ENCODE results near the gene TPSAB1.
"Not testable (repeated sequence)": the region's sequence is repeated elsewhere in the genome, so short reads cannot be mapped to it uniquely, and the experiment has no call there.

Gene TPSAB1

DNA sequence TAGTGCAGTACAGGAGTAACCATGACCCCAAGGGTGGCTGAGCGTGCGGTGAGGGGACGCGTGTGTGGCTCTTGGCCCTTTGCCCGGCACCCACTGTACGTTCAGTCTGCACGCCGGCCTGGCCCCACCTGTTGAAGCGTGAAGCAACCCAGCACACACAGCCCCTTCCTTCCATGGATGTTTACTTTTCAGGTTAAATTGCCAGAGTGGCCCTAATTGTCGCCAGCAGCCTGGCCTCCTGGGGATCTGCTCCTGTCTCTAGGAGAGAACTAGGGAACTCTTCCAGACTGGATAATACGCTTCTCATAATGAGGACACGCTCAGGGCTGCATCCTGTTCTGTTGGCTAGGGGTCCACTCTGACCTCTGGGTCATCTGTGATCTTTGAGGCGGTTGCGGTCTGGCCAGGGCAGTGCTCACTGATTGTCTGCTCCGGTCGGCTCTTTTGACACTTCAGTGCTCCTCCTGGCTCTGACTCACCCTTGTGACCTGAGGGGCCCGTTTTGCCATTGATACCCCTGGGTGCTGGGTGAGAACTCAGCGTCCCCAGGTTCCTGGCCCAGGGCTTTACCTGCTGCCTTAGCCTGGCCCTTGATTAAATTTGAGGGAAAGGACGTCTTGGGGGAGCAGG, 43.2 kb upstream of the TPSAB1 start:
- TF ChIP-seq, protein P1, sequence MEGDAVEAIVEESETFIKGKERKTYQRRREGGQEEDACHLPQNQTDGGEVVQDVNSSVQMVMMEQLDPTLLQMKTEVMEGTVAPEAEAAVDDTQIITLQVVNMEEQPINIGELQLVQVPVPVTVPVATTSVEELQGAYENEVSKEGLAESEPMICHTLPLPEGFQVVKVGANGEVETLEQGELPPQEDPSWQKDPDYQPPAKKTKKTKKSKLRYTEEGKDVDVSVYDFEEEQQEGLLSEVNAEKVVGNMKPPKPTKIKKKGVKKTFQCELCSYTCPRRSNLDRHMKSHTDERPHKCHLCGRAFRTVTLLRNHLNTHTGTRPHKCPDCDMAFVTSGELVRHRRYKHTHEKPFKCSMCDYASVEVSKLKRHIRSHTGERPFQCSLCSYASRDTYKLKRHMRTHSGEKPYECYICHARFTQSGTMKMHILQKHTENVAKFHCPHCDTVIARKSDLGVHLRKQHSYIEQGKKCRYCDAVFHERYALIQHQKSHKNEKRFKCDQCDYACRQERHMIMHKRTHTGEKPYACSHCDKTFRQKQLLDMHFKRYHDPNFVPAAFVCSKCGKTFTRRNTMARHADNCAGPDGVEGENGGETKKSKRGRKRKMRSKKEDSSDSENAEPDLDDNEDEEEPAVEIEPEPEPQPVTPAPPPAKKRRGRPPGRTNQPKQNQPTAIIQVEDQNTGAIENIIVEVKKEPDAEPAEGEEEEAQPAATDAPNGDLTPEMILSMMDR (conservative IDR thresholded peaks at IDR 0.05) = no peak
- H3K27ac ChIP-seq = no peak overlapping the region

DNA sequence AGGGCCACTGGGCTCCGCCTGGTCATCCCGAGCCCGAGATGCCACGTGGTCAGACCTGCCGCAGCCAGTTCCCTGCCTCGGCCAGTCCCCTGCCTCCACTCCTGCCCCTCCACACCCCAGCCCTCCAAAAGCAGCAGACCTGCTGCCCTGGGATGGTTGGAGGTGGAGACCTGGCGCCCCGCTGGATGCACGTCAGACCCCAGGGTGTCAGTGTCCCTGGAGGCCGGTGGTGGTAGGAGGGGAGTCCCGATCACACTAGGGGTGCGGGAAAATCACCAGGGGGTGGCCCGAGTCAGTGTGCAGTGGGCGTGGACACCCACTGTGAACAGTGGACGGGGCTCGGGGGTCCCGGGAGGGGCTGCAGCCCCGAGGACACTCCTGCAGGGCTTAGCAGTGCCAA, 42.3 kb upstream of the TPSAB1 start:
- TF ChIP-seq, protein P1 (conservative IDR thresholded peaks at IDR 0.05) = no peak
- H3K27ac ChIP-seq = no peak overlapping the region

DNA sequence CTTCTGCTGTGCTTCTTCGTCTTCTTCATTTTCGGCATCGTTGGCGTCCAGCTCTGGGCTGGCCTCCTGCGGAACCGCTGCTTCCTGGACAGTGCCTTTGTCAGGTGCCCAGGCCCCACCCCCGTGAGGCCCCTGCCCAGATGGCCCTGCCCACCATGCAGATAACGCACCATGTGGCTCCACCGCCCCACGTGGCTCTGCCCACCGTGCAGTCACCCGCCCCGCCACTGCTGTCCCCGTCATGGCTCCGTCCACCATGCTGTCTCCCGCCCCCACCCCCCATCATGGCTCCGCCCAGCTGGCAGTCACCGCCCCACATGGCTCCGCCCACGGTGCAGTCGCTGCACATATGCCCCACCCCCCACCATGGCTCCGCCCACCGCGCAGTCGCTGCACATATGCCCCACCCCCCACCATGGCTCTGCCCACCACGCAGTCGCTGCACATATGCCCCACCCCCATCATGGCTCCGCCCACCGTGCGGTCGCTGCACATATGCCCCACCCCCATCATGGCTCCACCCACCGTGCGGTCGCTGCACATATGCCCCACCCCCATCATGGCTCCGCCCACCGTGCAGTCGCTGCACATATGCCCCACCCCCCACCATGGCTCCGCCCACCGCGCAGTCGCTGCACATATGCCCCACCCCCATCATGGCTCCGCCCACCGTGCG, 41.7 kb upstream of the TPSAB1 start:
- H3K27ac ChIP-seq = not testable (repeated sequence)

DNA sequence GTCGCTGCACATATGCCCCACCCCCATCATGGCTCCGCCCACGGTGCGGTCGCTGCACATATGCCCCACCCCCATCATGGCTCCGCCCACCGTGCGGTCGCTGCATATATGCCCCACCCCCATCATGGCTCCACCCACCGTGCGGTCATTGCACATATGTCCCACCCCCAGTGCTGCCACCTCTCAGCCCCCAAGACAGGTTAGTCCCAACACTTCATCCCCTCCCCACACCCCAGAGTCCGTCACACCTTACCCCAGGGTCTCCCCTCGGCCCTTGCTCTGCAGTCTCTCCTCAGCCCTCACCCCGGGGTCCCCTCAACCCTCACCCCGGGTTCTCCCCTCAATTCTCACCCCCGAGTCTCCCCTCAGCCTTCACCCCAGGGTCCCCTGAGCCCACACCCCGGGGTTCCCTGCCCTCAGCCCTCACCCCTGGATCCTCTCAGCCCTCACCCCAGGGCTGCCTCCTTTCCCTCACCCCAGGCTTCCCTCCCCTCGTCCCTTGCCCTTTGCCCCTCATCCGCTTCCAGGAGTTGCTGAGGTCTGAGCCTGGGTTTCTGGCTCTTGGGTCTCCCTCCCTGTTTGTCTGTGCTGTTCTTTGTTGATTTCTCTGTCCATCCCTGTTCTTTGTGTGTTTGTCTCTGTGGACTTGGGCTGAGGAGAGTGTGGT, 41.0 kb upstream of the TPSAB1 start:
- TF ChIP-seq, protein P1 (conservative IDR thresholded peaks at IDR 0.05) = no peak
- H3K27ac ChIP-seq = no peak overlapping the region

DNA sequence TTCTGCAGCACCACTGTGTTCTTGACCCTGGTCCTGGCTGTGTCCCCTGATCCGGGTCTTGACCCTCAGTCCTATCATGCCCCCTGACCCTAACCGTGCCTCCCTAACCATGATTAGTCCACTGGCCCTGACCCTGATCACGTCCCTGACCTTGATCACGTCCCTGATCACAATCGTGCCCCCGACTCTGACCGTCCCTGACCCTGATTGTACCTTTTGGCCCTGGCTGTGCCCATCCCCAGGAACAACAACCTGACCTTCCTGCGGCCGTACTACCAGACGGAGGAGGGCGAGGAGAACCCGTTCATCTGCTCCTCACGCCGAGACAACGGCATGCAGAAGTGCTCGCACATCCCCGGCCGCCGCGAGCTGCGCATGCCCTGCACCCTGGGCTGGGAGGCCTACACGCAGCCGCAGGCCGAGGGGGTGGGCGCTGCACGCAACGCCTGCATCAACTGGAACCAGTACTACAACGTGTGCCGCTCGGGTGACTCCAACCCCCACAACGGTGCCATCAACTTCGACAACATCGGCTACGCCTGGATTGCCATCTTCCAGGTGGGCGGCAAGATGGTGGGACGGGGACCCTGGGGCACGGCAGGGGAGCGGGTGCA, 40.4 kb upstream of the TPSAB1 start:
- TF ChIP-seq, protein P1 (conservative IDR thresholded peaks at IDR 0.05) = no peak
- H3K27ac ChIP-seq = no peak overlapping the region

DNA sequence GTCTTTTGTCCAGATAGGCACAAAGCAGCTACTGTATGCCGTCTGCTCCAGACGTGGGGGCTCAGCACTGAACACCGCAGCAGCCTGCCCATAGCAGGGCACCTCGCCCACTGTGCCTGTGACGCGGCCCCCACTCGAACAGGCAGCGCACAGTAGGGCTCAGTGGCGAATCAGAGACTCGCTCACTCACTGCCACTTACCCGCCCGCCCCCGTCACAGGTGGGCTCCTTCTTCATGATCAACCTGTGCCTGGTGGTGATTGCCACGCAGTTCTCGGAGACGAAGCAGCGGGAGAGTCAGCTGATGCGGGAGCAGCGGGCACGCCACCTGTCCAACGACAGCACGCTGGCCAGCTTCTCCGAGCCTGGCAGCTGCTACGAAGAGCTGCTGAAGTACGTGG, 39.1 kb upstream of the TPSAB1 start:
- no peak overlapping the region for H3K27ac ChIP-seq
- TF ChIP-seq, protein P1 (conservative IDR thresholded peaks at IDR 0.05) = no peak

DNA sequence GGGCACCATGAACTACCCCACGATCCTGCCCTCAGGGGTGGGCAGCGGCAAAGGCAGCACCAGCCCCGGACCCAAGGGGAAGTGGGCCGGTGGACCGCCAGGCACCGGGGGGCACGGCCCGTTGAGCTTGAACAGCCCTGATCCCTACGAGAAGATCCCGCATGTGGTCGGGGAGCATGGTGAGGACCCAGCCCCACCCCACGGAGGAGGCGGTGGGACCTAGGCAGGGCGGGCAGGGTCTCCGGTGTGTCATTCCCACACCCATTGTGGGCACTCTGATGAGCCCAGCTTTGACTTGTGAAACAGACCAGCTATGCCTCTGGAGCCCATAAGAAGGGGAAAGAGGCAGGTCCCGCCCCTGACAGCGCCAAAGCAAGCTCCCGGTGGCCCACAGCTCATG, 38.2 kb upstream of the TPSAB1 start:
- H3K27ac ChIP-seq = no peak overlapping the region
- TF ChIP-seq, protein P1 (conservative IDR thresholded peaks at IDR 0.05) = no peak

Measured in VCaP (cell line).